Activated CD8-positive, alpha-beta T cell treated with anti-CD3 and anti-CD28 coated beads, Interleukin-2, amount 10 ng/mL, durations not matched to agents 7 days and 5 days (primary cell): Measurements from ENCODE around the gene ADGRF4. TPM values are rescaled to one million over a fixed set of nuclear protein-coding genes. Genes with fewer than 3 reads are reported as not detected.
"Not testable (repeated sequence)": the region's sequence is repeated elsewhere in the genome, so short reads cannot be mapped to it uniquely, and the experiment has no call there.

Source experiments
- ATAC-seq: fragments of 150-1000 bp; cut with Tn5 transposase; one replicate; pipeline ENCODE4 v1.10.0; 2021; ENCODE audit warnings: moderate library complexity
- CTCF ChIA-PET: fragments of 350-600 bp; sonication (Branson Sonifier 250); formaldehyde crosslinking; loops from one replicate; lab custom pipeline; 2021; ENCODE audit warnings: antibody characterized with exemption; lab: Charles Lee
- POLR2A ChIA-PET: fragments of 350-600 bp; sonication (Branson Sonifier 250); formaldehyde crosslinking; loops from one replicate; lab custom pipeline; 2021; ENCODE audit warnings: antibody characterized with exemption; lab: Charles Lee
- DNase-seq: peaks from one replicate; pipeline ENCODE4 v3.0.0-alpha.2; 2020
- H3K27ac Mint-ChIP-seq: one replicate; pipeline ENCODE4 v1.8.0; 2021; ENCODE audit warnings: mild to moderate bottlenecking, mixed read lengths
- H3K27me3 Mint-ChIP-seq: one replicate; pipeline ENCODE4 v1.8.0; 2021; ENCODE audit warnings: low read depth, mixed read lengths
- H3K36me3 Mint-ChIP-seq: one replicate; pipeline ENCODE4 v1.8.0; 2021; ENCODE audit warnings: low read depth, mixed read lengths
- H3K4me1 Mint-ChIP-seq: one replicate; pipeline ENCODE4 v1.8.0; 2021; ENCODE audit warnings: low read depth, mixed read lengths
- H3K4me3 Mint-ChIP-seq: one replicate; pipeline ENCODE4 v1.8.0; 2021; ENCODE audit warnings: mild to moderate bottlenecking, mixed read lengths
- H3K9me3 Mint-ChIP-seq: one replicate; pipeline ENCODE4 v1.8.0; 2022; ENCODE audit warnings: mixed read lengths; ENCODE audit not compliant: insufficient read depth
- total RNA-seq, 2 experiments: library from RNA; stranded (reverse); gene quantifications; one replicate each; pipeline ENCODE4 v1.2.3, GENCODE V29; 2021

The ADGRF4 gene
- total RNA-seq, 2 experiments from 2014 or later, result not detected

DNA sequence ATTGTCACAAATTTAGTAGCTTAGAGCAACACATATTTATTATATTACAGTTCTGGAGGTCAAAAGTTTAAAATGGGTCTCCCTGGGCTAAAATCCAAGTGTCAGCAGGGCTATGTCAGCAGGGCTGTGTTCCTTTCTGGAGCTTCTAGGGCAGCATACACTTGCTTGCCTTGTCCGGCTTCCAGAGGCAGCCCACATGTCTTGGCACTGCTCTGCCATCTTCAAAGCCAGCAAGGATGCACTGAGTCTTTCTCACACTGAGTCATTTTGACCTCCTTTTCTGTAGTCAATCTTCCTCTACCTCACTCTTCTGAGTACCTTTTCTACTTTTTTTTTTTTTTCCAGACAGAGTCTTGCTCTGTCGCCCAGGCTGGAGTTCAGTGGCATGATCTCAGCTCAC, 39.0 kb downstream of the ADGRF4 start:
- no peak for ATAC-seq
- Mint-ChIP-seq H3K4me3 (no peak overlapping the region), H3K27ac (no peak overlapping the region), H3K36me3 (no peaks in the 10 kb centered on the region), H3K9me3 (no peaks in the 10 kb centered on the region), H3K27me3 (no peaks in the 10 kb centered on the region), H3K4me1 (no peaks in the 10 kb centered on the region)
- CTCF ChIA-PET, result interaction anchor here (1.1 kb wide), 1 partner anchor 106 kb away, joined by 4 read pairs; no protein-coding TSS in a partner anchor
- no peak for DNase-seq
- POLR2A ChIA-PET, result no interaction called here

DNA sequence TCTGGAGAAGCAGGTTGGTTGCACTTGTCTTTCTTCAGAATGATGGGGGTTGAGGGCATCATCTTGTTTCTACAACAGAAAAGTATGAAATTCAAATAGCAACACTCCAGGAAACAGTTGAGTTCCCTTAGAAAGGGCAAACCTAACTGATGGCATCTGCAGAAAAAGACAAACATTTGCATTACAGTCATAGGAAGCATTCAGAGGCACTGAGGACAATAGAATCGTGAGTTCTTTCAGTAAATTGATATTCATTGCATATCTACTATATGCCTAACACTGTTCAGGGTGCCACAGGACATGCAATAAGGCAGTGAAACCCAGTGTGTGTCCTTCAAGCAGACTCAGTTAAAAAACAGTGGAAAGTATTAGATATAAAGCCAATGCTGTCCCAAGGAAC, 42.3 kb downstream of the ADGRF4 start:
- ChIA-PET POLR2A (no interaction called here), CTCF (interaction anchor here (1.6 kb wide), 1 partner anchor 109 kb away, joined by 3 read pairs; no protein-coding TSS in a partner anchor)
- Mint-ChIP-seq H3K27me3 (peaks cover 3% of the 10 kb centered on the region), H3K9me3 (no peaks in the 10 kb centered on the region), H3K4me3 (no peak overlapping the region), H3K4me1 (no peaks in the 10 kb centered on the region), H3K36me3 (no peaks in the 10 kb centered on the region), H3K27ac (no peak overlapping the region)
- ATAC-seq (no peak), DNase-seq (no peak)

DNA sequence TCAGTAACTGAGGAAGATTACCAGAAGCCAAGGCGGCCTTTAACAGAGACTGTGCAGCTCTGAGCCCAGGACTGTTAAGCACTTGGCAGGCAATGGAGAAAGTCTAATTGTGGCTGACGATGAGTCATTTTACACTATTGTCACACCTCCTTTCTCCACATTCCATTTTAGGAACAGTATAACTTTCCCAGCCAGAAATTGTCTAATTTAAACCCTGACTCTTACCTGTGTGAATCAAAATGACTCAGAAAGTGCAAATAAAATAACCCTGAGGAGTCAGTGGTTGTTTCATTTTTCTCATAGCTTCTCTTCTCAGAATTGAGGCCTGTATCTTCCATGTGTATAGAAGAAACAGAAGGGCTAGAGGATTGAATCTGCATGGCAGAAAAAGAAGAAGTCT, 43.4 kb downstream of the ADGRF4 start:
- no peaks in the 10 kb centered on the region for H3K4me1 Mint-ChIP-seq
- H3K27ac Mint-ChIP-seq, result no peak overlapping the region
- no peak overlapping the region for H3K4me3 Mint-ChIP-seq
- no peaks in the 10 kb centered on the region for H3K9me3 Mint-ChIP-seq
- no peaks in the 10 kb centered on the region for H3K36me3 Mint-ChIP-seq
- peaks cover 3% of the 10 kb centered on the region for H3K27me3 Mint-ChIP-seq
- CTCF ChIA-PET, result interaction anchor here (1.6 kb wide), 1 partner anchor 110 kb away, joined by 3 read pairs; no protein-coding TSS in a partner anchor
- POLR2A ChIA-PET, result no interaction called here
- no peak for ATAC-seq
- no peak for DNase-seq

DNA sequence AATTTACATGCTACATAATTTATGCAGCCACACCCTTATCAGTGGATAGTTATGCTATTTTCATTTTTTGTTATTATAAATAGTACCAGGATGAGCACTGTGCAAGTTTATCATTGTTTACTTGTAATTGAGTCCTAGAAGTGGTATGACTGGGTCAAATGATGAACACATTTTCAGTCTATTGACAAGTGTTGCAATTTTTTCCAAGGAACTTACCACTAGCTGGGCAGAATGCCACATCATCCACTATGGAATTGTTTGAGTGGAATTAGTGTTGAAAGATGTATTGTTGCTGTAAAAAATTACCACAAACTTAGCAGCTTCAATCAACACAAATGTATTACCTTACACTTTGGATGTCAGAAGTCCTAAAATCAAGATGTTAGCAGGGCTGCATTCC, 45.4 kb downstream of the ADGRF4 start:
- ChIA-PET CTCF (no interaction called here), POLR2A (no interaction called here)
- DNase-seq (no peak), ATAC-seq (no peak)
- Mint-ChIP-seq H3K4me3 (no peak overlapping the region), H3K27me3 (peaks cover 3% of the 10 kb centered on the region), H3K4me1 (no peaks in the 10 kb centered on the region), H3K9me3 (no peaks in the 10 kb centered on the region), H3K36me3 (no peaks in the 10 kb centered on the region), H3K27ac (no peak overlapping the region)

DNA sequence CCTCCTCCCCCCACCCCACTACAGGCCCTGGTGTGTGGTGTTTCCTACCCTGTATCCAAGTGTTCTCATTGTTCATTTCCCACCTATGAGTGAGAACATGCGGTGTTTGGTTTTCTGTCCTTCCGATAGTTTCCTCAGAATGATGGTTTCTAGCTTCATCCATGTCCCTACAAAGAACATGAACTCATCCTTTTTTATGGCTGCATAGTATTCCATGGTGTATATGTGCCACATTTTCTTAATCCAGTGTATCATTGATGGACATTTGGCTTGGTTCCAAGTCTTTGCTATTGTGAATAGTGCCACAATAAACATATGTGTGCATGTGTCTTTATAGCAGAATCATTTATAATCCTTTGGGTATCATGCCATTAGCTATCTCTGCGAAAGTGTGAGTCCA, 46.9 kb downstream of the ADGRF4 start:
- ATAC-seq, H3K4me3 Mint-ChIP-seq, H3K27me3 Mint-ChIP-seq, H3K9me3 Mint-ChIP-seq, H3K36me3 Mint-ChIP-seq, H3K27ac Mint-ChIP-seq, CTCF ChIA-PET, DNase-seq, H3K4me1 Mint-ChIP-seq, POLR2A ChIA-PET: not testable (repeated sequence)

DNA sequence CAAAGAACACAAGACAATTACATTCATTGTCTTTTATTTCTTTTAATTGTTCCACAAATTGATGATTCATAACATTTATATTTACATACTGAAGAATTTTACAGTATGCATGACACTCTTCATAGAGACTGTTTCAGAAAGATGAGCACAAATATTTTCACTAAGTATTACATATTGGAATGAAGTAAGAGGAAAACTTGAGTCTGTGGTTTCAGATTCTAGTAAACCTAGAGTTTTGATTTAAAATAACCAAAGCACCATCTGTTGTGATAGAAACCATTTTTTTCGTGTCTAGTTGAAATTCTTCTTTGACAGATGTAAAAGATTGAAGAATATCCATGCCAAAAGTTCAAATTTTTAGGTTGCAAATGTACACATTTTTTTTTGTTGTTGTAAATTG, 51.4 kb downstream of the ADGRF4 start:
- no peaks in the 10 kb centered on the region for H3K27me3 Mint-ChIP-seq
- H3K36me3 Mint-ChIP-seq, result no peaks in the 10 kb centered on the region
- CTCF ChIA-PET, result interaction anchor here (1.4 to 1.8 kb wide), 2 partner anchors 39 to 118 kb away, joined by 5 read pairs; no protein-coding TSS in a partner anchor
- DNase-seq (no peak), ATAC-seq (no peak)
- no peaks in the 10 kb centered on the region for H3K4me1 Mint-ChIP-seq
- H3K27ac Mint-ChIP-seq, result no peak overlapping the region
- POLR2A ChIA-PET, result no interaction called here
- no peak overlapping the region for H3K4me3 Mint-ChIP-seq
- H3K9me3 Mint-ChIP-seq, result no peaks in the 10 kb centered on the region

DNA sequence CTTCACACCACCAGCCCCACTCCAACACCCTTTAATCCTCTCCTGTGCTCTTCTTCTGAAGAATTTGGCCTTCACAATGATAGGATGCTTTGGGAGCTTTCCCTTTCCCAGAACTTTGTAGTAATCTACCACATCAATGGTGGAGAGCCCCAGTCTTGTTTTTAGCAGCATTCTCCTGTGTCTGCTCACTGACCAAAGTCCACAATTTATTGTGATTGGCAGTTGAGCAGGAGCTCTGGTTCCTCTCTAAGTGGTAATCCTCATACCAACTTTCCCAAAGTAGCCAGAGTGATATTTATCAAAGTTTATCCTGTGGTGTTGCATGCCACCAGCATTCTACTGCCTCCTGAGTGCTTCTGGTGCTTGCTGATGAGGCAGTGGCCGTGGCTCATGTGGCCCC, 54.4 kb downstream of the ADGRF4 start:
- POLR2A ChIA-PET, result no interaction called here
- H3K9me3 Mint-ChIP-seq, result no peaks in the 10 kb centered on the region
- DNase-seq (no peak), ATAC-seq (no peak)
- no peak overlapping the region for H3K4me3 Mint-ChIP-seq
- CTCF ChIA-PET, result interaction anchor here (1.0 kb wide), 1 partner anchor 58 kb away, joined by 3 read pairs; no protein-coding TSS in a partner anchor
- no peaks in the 10 kb centered on the region for H3K4me1 Mint-ChIP-seq
- H3K27ac Mint-ChIP-seq, result no peak overlapping the region
- peaks cover 4% of the 10 kb centered on the region for H3K27me3 Mint-ChIP-seq
- no peaks in the 10 kb centered on the region for H3K36me3 Mint-ChIP-seq

DNA sequence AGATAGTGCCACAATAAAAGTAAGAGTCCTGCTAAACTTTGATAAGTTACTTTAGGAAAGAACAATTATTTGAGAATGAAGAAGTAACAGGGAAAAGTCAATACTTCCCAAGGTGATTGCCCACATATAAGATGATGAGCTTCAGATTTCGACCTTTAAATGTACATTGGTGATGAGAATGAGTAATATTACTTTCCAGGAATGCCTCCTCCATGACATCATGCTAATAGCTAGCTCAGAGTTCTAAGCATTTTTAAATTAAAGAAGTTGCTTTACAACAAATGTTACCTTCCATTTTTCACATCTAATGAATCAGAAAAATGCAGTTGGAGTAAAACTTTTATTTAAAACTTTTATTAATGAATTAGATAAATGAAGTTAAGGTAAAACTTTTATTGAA, 61.0 kb downstream of the ADGRF4 start:
- Mint-ChIP-seq H3K4me3 (no peak overlapping the region), H3K9me3 (no peaks in the 10 kb centered on the region)
- CTCF ChIA-PET, result no interaction called here

DNA sequence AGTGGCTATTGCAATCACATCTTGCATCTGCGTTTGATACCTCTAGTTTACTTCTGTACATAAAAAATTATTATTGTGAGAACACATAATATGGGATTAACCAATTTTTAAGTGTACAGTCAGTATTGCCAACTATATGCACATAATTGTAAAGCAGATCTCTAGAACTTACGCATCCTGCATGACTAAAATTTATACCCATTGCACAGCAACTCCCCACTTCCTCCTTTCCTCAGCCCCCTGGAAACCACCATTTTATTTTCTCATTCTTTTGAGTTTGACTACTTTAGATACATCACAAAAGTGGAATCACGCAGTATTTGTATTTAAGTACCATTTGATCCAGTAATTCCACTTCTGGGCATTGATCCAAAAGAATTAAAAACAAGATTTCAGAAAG, 64.1 kb downstream of the ADGRF4 start:
- Mint-ChIP-seq H3K4me1 (no peaks in the 10 kb centered on the region), H3K36me3 (no peaks in the 10 kb centered on the region), H3K4me3 (no peak overlapping the region), H3K27ac (no peak overlapping the region), H3K27me3 (peaks cover 8% of the 10 kb centered on the region), H3K9me3 (no peaks in the 10 kb centered on the region)
- ChIA-PET POLR2A (no interaction called here), CTCF (no interaction called here)
- DNase-seq (no peak), ATAC-seq (no peak)

More for the DNA sequence above, 61.0 kb downstream of the ADGRF4 start:
- no peak for ATAC-seq
- no peaks in the 10 kb centered on the region for H3K4me1 Mint-ChIP-seq
- H3K36me3 Mint-ChIP-seq, result no peaks in the 10 kb centered on the region
- H3K27ac Mint-ChIP-seq, result no peak overlapping the region
- DNase-seq, result no peak
- peaks cover 10% of the 10 kb centered on the region for H3K27me3 Mint-ChIP-seq
- POLR2A ChIA-PET, result no interaction called here

DNA sequence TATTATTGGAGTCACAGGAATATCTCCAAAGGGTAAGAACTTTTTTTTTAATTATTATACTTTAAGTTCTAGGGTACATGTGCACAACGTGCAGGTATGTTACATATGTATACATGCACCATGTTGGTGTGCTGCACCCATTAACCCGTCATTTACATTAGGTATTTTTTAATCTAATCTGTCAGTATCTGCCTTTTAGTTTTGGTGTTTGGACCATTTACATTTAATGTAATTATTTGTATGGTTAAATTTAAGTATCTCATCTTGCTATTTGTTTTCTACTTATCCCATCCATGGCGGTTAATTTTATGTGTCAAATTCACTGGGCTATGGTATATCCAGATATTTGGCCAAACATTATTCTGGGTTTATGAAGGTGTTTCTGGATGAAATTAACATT, 68.1 kb downstream of the ADGRF4 start:
- Mint-ChIP-seq H3K27me3 (peaks cover 4% of the 10 kb centered on the region), H3K27ac (no peak overlapping the region), H3K9me3 (no peaks in the 10 kb centered on the region), H3K4me1 (no peaks in the 10 kb centered on the region), H3K4me3 (no peak overlapping the region), H3K36me3 (no peaks in the 10 kb centered on the region)
- POLR2A ChIA-PET, result no interaction called here
- CTCF ChIA-PET, result no interaction called here
- ATAC-seq (no peak), DNase-seq (no peak)

DNA sequence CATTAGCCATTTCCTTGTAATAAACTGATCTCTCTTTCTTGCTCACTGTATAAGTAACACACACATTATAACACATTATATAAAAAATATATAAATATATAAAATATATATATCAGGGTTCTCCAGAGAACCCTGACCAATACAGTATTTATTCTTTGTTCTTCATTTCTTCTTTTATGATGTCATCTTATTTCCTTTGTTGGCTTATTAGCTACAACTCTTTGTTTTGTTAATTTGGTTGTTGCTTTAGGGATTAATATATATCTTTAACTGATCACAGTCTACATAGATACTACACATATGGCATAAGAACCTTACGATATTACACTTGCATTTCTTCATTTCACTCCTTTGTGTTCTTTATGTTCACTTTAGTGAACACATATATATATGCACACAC, 68.7 kb downstream of the ADGRF4 start:
- ATAC-seq, result no peak
- no peak overlapping the region for H3K27ac Mint-ChIP-seq
- H3K9me3 Mint-ChIP-seq, result no peaks in the 10 kb centered on the region
- no peak for DNase-seq
- H3K4me3 Mint-ChIP-seq, result no peak overlapping the region
- peaks cover 6% of the 10 kb centered on the region for H3K27me3 Mint-ChIP-seq
- no peaks in the 10 kb centered on the region for H3K36me3 Mint-ChIP-seq
- ChIA-PET CTCF (interaction anchor here (0.6 kb wide), 1 partner anchor 118 kb away, joined by 3 read pairs; no protein-coding TSS in a partner anchor), POLR2A (no interaction called here)
- no peaks in the 10 kb centered on the region for H3K4me1 Mint-ChIP-seq

DNA sequence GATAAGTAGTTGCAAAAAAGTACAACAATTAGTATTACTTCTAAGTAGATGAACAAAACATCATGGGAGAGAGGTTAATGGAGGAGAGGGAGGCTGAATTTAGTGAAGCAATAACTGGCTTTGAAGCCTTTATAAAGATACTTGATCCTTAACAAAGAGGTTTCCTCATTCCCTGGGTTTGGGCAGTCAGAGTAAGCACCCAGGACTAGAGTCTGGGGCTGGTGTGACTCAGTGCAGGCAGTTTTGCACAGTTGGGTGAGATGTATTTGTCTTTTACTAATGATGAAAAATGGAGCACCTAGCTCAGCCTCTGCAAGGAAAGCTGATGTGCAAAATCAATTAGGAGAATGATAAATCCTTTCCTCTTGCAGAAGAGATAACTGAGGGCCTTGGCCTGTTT, 71.6 kb downstream of the ADGRF4 start:
- CTCF ChIA-PET, result no interaction called here
- Mint-ChIP-seq H3K27me3 (peaks cover 4% of the 10 kb centered on the region), H3K27ac (no peak overlapping the region), H3K9me3 (no peaks in the 10 kb centered on the region), H3K36me3 (no peaks in the 10 kb centered on the region), H3K4me3 (no peak overlapping the region), H3K4me1 (no peaks in the 10 kb centered on the region)
- ATAC-seq (no peak), DNase-seq (no peak)
- POLR2A ChIA-PET, result no interaction called here
